Adrenal gland (tissue), 5 donors: ENCODE measurements around the gene BCAS2.

Experiments used
- POLR2A ChIP-seq, 2 donors: fragments of 450-650 bp; IDR thresholded peaks; one replicate each; pipeline ENCODE4 v1.6.1; 2017; ENCODE audit warnings: antibody characterized with exemption in 2 of 2, mild to moderate bottlenecking in 2 of 2, moderate library complexity in 1 of 2
- TF ChIP-seq, protein P1 (sequence below), 6 experiments: fragments of 450-650 bp in 4 of 6; fragments of 200-600 bp in 2 of 6; sonication (generic) in 1 of 6; IDR thresholded peaks; 1 replicate in 5 of 6; 2 replicates in 1 of 6; pipeline versions ENCODE4 v1.5.1 to v1.8.0; 2016 to 2021; ENCODE audit warnings: antibody characterized with exemption in 6 of 6, mild to moderate bottlenecking in 2 of 6, moderate library complexity in 1 of 6
- donor health status: DM: no; HTN: no; CAD: no.

DNA sequence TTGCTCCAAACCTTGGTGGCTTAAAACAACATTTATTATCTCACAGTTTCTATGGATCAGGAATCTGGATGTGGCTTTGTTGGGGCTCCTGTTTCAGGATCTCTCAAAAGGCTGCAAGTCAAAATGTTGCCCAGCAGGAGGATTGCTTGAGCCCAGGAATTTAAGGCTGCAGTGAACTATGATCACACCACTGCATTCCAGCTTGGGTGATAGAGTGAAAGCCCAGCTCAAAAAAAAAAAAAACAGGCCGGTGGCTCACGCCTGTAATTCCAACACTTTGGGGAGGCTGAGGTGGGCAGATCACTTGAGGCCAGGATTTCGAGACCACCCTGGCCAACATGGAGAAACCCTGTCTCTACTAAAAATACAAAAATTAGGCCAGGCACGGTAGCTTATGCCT lies 30.0 kb downstream of the BCAS2 start:
- TF ChIP-seq, protein P1, sequence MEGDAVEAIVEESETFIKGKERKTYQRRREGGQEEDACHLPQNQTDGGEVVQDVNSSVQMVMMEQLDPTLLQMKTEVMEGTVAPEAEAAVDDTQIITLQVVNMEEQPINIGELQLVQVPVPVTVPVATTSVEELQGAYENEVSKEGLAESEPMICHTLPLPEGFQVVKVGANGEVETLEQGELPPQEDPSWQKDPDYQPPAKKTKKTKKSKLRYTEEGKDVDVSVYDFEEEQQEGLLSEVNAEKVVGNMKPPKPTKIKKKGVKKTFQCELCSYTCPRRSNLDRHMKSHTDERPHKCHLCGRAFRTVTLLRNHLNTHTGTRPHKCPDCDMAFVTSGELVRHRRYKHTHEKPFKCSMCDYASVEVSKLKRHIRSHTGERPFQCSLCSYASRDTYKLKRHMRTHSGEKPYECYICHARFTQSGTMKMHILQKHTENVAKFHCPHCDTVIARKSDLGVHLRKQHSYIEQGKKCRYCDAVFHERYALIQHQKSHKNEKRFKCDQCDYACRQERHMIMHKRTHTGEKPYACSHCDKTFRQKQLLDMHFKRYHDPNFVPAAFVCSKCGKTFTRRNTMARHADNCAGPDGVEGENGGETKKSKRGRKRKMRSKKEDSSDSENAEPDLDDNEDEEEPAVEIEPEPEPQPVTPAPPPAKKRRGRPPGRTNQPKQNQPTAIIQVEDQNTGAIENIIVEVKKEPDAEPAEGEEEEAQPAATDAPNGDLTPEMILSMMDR (IDR thresholded peaks at IDR 0.05), result no peak
- no peak for TF ChIP-seq POLR2A (IDR thresholded peaks at IDR 0.05)
